Activated CD4-positive, alpha-beta T cell treated with anti-CD3 and anti-CD28 coated beads for 1 hour (primary cell): ENCODE results near the gene TMEM175.
"Not testable (repeated sequence)": the region's sequence is repeated elsewhere in the genome, so short reads cannot be mapped to it uniquely, and the experiment has no call there.

Experiments used
- DNase-seq: peaks from one replicate; pipeline ENCODE4 v3.0.0-alpha.2; 2020

TMEM175 gene

GRCh38 chr4:918591-918990, 13.7 kb upstream of the TMEM175 start:
- DNase-seq = not testable (repeated sequence)

GRCh38 chr4:919004-919680, 13.1 kb upstream of the TMEM175 start:
- not testable (repeated sequence) for DNase-seq

- no peak for DNase-seq
Measured at GRCh38 chr4:921830-922331, 10.4 kb upstream of the TMEM175 start.

- DNase-seq = no peak
Measured at GRCh38 chr4:924107-925096, 7.9 kb upstream of the TMEM175 start.

- DNase-seq = no peak
Measured at GRCh38 chr4:925171-925570, 7.1 kb upstream of the TMEM175 start.

GRCh38 chr4:925771-926500, 6.3 kb upstream of the TMEM175 start:
- DNase-seq = no peak

- DNase-seq = no peak
Measured at GRCh38 chr4:926538-926937, 5.7 kb upstream of the TMEM175 start.

- not testable (repeated sequence) for DNase-seq
Measured at GRCh38 chr4:927566-927965, 4.7 kb upstream of the TMEM175 start.

GRCh38 chr4:929096-929765, 3.0 kb upstream of the TMEM175 start:
- DNase-seq = no peak

- no peak for DNase-seq
Measured at GRCh38 chr4:930028-930551, 2.2 kb upstream of the TMEM175 start.

- DNase-seq = no peak
Measured at GRCh38 chr4:930827-931193, 1.4 kb upstream of the TMEM175 start.

- DNase-seq = no peak
Measured at GRCh38 chr4:931194-931959, 883 bp upstream of the TMEM175 start.

- DNase-seq = no peak
Measured at GRCh38 chr4:932713-933070, 432 bp downstream of the TMEM175 start.

GRCh38 chr4:939508-939907, 7.2 kb downstream of the TMEM175 start:
- not testable (repeated sequence) for DNase-seq

GRCh38 chr4:945274-946102, 13.2 kb downstream of the TMEM175 start:
- DNase-seq = no peak

- DNase-seq = no peak
Measured at GRCh38 chr4:946103-946450, 13.8 kb downstream of the TMEM175 start.

- no peak for DNase-seq
Measured at GRCh38 chr4:946517-947471, 14.5 kb downstream of the TMEM175 start.

- no peak for DNase-seq
Measured at GRCh38 chr4:947491-947971, 15.3 kb downstream of the TMEM175 start.
